Esophagus muscularis mucosa (tissue), 3 donors: Measurements from ENCODE around the gene EZH2.

Experiments used
- CTCF ChIP-seq, 3 experiments: fragments of 200-600 bp in 2 of 3; fragments of 450-650 bp in 1 of 3; sonication (generic) in 2 of 3; IDR thresholded peaks; one replicate each; pipeline ENCODE4 v1.5.1; 2017 to 2019; ENCODE audit warnings: antibody characterized with exemption in 3 of 3, mild to moderate bottlenecking in 2 of 3, moderate library complexity in 1 of 3
- POLR2A ChIP-seq: fragments of 450-650 bp; IDR thresholded peaks from one replicate; pipeline ENCODE4 v1.6.1; 2017; ENCODE audit warnings: antibody characterized with exemption, moderate library complexity, mild to moderate bottlenecking, low read depth
- POLR2AphosphoS5 ChIP-seq, 2 donors: sonication (generic); formaldehyde crosslinking; IDR thresholded peaks; one replicate each; pipeline ENCODE4 v1.6.1; 2017; ENCODE audit warnings: antibody characterized with exemption in 2 of 2

GRCh38 chr7:148802101-148802493 is 82.0 kb downstream of the EZH2 start:
- TF ChIP-seq CTCF (IDR thresholded peaks at IDR 0.05) (no peak), POLR2A (no peak), POLR2AphosphoS5 (IDR thresholded peaks at IDR 0.05) (no peak)
